Neural progenitor cell (in vitro differentiated cells): ENCODE data around the gene RERE.

Experiments
- EZH2 ChIP-seq: fragments of 200-600 bp; sonication (generic); IDR thresholded peaks from 2 replicates; pipeline ENCODE4 v1.6.1; 2017; ENCODE audit warnings: antibody characterized with exemption, mild to moderate bottlenecking, moderate library complexity
- EZH2phosphoT487 ChIP-seq: fragments of 200-600 bp; sonication (generic); IDR thresholded peaks from 2 replicates; pipeline ENCODE4 v1.6.1; 2017; ENCODE audit warnings: antibody characterized with exemption
- TF ChIP-seq, protein P1 (sequence below): fragments of 200-600 bp; sonication (generic); IDR thresholded peaks from 2 replicates; pipeline ENCODE4 v1.5.1; 2017; ENCODE audit warnings: antibody characterized with exemption, mild to moderate bottlenecking

GRCh38 chr1:8866792-8867415, 49.5 kb upstream of the RERE start:
- TF ChIP-seq, protein P1, sequence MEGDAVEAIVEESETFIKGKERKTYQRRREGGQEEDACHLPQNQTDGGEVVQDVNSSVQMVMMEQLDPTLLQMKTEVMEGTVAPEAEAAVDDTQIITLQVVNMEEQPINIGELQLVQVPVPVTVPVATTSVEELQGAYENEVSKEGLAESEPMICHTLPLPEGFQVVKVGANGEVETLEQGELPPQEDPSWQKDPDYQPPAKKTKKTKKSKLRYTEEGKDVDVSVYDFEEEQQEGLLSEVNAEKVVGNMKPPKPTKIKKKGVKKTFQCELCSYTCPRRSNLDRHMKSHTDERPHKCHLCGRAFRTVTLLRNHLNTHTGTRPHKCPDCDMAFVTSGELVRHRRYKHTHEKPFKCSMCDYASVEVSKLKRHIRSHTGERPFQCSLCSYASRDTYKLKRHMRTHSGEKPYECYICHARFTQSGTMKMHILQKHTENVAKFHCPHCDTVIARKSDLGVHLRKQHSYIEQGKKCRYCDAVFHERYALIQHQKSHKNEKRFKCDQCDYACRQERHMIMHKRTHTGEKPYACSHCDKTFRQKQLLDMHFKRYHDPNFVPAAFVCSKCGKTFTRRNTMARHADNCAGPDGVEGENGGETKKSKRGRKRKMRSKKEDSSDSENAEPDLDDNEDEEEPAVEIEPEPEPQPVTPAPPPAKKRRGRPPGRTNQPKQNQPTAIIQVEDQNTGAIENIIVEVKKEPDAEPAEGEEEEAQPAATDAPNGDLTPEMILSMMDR = no peak
- no peak for TF ChIP-seq EZH2
- TF ChIP-seq EZH2phosphoT487 = no peak
